Panc1 (cell line): ENCODE measurements around the gene MAP3K20. TPM values are rescaled to one million over a fixed set of nuclear protein-coding genes. Genes with fewer than 3 reads are reported as not detected.
A peak's percentile ranks its signal among the peaks of the same experiment; 100 is the strongest.

Experiments used
- ATAC-seq: fragments of 200-7000 bp; cut with Tn5 transposase; 2 replicates; pipeline ENCODE4 v1.9.1; 2020; ENCODE audit warnings: mild to moderate bottlenecking, moderate library complexity
- BruUV-seq: library from RNA; stranded (reverse); fragments of 400-500 nt; replicated peaks from 2 replicates; lab custom pipeline; 2021; lab: Mats Ljungman, UMichigan
- CTCF ChIA-PET: fragments of 300-600 bp; sonication (Branson Sonifier 250); formaldehyde crosslinking; loops from one replicate; lab custom pipeline; 2022; ENCODE audit warnings: antibody characterized with exemption; lab: Charles Lee
- POLR2A ChIA-PET: fragments of 300-600 bp; sonication (Branson Sonifier 250); formaldehyde crosslinking; loops from one replicate; lab custom pipeline; 2022; ENCODE audit warnings: antibody characterized with exemption; lab: Charles Lee
- DNase-seq: peaks from one replicate; pipeline ENCODE4 v3.0.0-alpha.2; 2010; ENCODE audit warnings: low read depth, low spot score
- H3K27ac ChIP-seq: 2 replicates; pipeline ENCODE4 v1.5.1; 2011; ENCODE audit warnings: mild to moderate bottlenecking, low read length, inconsistent platforms
- H3K27me3 ChIP-seq: fragments of 200-500 bp; sonication (Bioruptor generic); 2 replicates; pipeline ENCODE4 v1.6.0; 2014; ENCODE audit warnings: low read length, inconsistent platforms; ENCODE audit not compliant: control insufficient read depth, insufficient read depth
- H3K36me3 ChIP-seq: fragments of 200-500 bp; sonication (Bioruptor generic); 2 replicates; pipeline ENCODE4 v1.5.1; 2014; ENCODE audit warnings: inconsistent platforms, mild to moderate bottlenecking, low read length, moderate library complexity; ENCODE audit not compliant: control insufficient read depth, insufficient read depth
- H3K4me1 ChIP-seq: 2 replicates; pipeline ENCODE4 v1.5.1; 2011; ENCODE audit warnings: inconsistent platforms, mild to moderate bottlenecking, low read length, moderate library complexity; ENCODE audit not compliant: control insufficient read depth, insufficient read depth
- H3K4me3 ChIP-seq, 2 experiments: 2 replicates each; pipeline ENCODE4 v1.5.1; 2011 to 2012; ENCODE audit warnings: low read depth in 2 of 2, low read length in 2 of 2, mild to moderate bottlenecking in 2 of 2, inconsistent platforms in 1 of 2, moderate library complexity in 1 of 2
- H3K9me3 ChIP-seq: fragments of 200-500 bp; sonication (Bioruptor generic); 2 replicates; pipeline ENCODE4 v1.5.1; 2014; ENCODE audit warnings: low read depth, mild to moderate bottlenecking, inconsistent platforms, low read length, moderate library complexity; ENCODE audit not compliant: control insufficient read depth, insufficient read depth
- CTCF ChIP-seq: fragments of 450-650 bp; IDR thresholded peaks from 2 replicates; pipeline ENCODE4 v1.5.1; 2017; ENCODE audit warnings: mild to moderate bottlenecking
- POLR2AphosphoS5 ChIP-seq: IDR thresholded peaks from 2 replicates; pipeline ENCODE4 v1.6.1; 2012; ENCODE audit warnings: mild to moderate bottlenecking, low read depth, low read length, moderate library complexity
- SIN3A ChIP-seq: IDR thresholded peaks from 2 replicates; pipeline ENCODE4 v1.6.1; 2012; ENCODE audit warnings: low read depth, mild to moderate bottlenecking, low read length, moderate library complexity, borderline replicate concordance; ENCODE audit not compliant: insufficient read depth
- TCF7L2 ChIP-seq: IDR thresholded peaks from 2 replicates; pipeline ENCODE4 v1.6.1; 2011; ENCODE audit warnings: mild to moderate bottlenecking, low read depth, low read length, inconsistent platforms
- in situ Hi-C: cut with HindIII; loops from 2 replicates; pipeline ENCODE4 v1.10.0; 2016; ENCODE audit warnings: low sequenced_read_pairs, low pct_unique_long_range_greater_than_20kb
- intact Hi-C: fragments of 100-400 bp; cut with micrococcal nuclease; formaldehyde crosslinking; loops from one replicate; pipeline ENCODE4 v1.10.0; 2022; ENCODE audit not compliant: unreplicated experiment
- total RNA-seq: library from RNA; stranded (reverse); gene quantifications from one replicate; pipeline ENCODE4 v1.2.1, GENCODE V29; 2021; ENCODE audit not compliant: unreplicated experiment
- TF ChIP-seq, protein P1 (sequence below), 2 experiments: IDR thresholded peaks; 2 replicates each; pipeline ENCODE4 v1.6.1; 2011 to 2012; ENCODE audit warnings: low read depth in 2 of 2, control low read depth in 1 of 2, low read length in 1 of 2, mild to moderate bottlenecking in 1 of 2, moderate library complexity in 1 of 2; ENCODE audit not compliant: insufficient read depth in 1 of 2

MAP3K20 gene
- total RNA-seq, 1 experiment from 2014 or later, result 121 TPM

- intact Hi-C loops (no loop called here), in situ Hi-C loops (no loop called here)
- CTCF ChIA-PET, result no interaction called here
- no peaks in the 10 kb centered on the region for H3K27me3 ChIP-seq
- POLR2A ChIA-PET, result no interaction called here
- ATAC-seq (no peak), DNase-seq (no peak)
- no peak overlapping the region for H3K4me3 ChIP-seq
- peaks cover 71% of the 10 kb centered on the region for H3K4me1 ChIP-seq
- H3K36me3 ChIP-seq, result peaks cover 16% of the 10 kb centered on the region
- TF ChIP-seq, protein P1, sequence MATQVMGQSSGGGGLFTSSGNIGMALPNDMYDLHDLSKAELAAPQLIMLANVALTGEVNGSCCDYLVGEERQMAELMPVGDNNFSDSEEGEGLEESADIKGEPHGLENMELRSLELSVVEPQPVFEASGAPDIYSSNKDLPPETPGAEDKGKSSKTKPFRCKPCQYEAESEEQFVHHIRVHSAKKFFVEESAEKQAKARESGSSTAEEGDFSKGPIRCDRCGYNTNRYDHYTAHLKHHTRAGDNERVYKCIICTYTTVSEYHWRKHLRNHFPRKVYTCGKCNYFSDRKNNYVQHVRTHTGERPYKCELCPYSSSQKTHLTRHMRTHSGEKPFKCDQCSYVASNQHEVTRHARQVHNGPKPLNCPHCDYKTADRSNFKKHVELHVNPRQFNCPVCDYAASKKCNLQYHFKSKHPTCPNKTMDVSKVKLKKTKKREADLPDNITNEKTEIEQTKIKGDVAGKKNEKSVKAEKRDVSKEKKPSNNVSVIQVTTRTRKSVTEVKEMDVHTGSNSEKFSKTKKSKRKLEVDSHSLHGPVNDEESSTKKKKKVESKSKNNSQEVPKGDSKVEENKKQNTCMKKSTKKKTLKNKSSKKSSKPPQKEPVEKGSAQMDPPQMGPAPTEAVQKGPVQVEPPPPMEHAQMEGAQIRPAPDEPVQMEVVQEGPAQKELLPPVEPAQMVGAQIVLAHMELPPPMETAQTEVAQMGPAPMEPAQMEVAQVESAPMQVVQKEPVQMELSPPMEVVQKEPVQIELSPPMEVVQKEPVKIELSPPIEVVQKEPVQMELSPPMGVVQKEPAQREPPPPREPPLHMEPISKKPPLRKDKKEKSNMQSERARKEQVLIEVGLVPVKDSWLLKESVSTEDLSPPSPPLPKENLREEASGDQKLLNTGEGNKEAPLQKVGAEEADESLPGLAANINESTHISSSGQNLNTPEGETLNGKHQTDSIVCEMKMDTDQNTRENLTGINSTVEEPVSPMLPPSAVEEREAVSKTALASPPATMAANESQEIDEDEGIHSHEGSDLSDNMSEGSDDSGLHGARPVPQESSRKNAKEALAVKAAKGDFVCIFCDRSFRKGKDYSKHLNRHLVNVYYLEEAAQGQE (IDR thresholded peaks at IDR 0.05; ENCODE audit: insufficient read depth in 1 of 2, low read depth in 2 of 2, low read length in 1 of 2), result no peak
- no TSS peak for BruUV-seq
- no peaks in the 10 kb centered on the region for H3K9me3 ChIP-seq
- H3K27ac ChIP-seq, result peak overlapping the region; percentile 95
Observed at GRCh38 chr2:173192071-173192470, 116.4 kb downstream of the MAP3K20 start.

DNA sequence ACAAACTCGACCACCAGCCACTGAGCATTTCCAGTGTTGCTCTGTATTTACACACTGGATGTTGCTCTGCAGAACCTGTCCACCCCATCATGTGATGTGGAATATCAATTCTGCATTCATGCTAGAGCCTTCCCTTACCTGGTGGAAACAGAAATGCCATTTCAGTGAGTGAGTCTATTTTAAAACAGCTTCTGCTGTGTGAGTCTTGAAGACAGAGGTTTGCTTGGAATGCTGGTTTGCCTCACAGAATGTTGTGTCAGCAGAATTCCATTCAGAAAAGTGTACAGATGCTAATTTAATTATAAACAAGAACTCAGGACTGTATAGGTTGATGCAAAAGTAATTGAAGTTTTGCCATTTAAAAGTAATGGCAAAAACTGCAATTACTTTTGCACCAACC, 118.3 kb downstream of the MAP3K20 start:
- no peak for TF ChIP-seq SIN3A
- TF ChIP-seq TCF7L2, result no peak
- no peak for TF ChIP-seq CTCF
- TF ChIP-seq, protein P1 (IDR thresholded peaks at IDR 0.05; ENCODE audit: insufficient read depth in 1 of 2, low read depth in 2 of 2, low read length in 1 of 2), result no peak
- TF ChIP-seq POLR2AphosphoS5, result no peak
- ATAC-seq (no peak), DNase-seq (no peak)
- Histone ChIP-seq H3K9me3 (no peaks in the 10 kb centered on the region), H3K4me1 (peaks cover 53% of the 10 kb centered on the region), H3K27ac (peak overlapping the region; percentile 95), H3K4me3 (no peak overlapping the region), H3K36me3 (peaks cover 28% of the 10 kb centered on the region), H3K27me3 (no peaks in the 10 kb centered on the region)
- ChIA-PET CTCF (no interaction called here), POLR2A (no interaction called here)
- intact Hi-C loops, result no loop called here
- in situ Hi-C loops, result no loop called here
- BruUV-seq, result no TSS peak
